K562 (cell line): Measurements from ENCODE around the gene OSCAR. TPM values are rescaled to one million over a fixed set of nuclear protein-coding genes. Genes with fewer than 3 reads are reported as not detected.

Source experiments
- ZNF407 ChIP-seq: fragments of 450-650 bp; IDR thresholded peaks from 2 replicates; pipeline ENCODE4 v1.6.1; 2016; ENCODE audit warnings: low read depth
- polyA plus RNA-seq, 8 experiments: library from polyadenylated mRNA; depleted of rRNA in 4 of 8; stranded (reverse) in 5 of 8; unstranded in 3 of 8; fragments of >200 nt; fragmentation: Nextera tagmentation in 2 of 8; fragmentation: Illumina TruSeq in 1 of 8; extraction: Ambion mirVana in 2 of 8; extraction: Trizol in 1 of 8; gene quantifications; 2 replicates each; pipeline versions ENCODE4 v1.2.1 to v1.2.3, GENCODE V29; 2011 to 2014; ENCODE audit warnings: inconsistent platforms in 1 of 8, missing spikeins in 1 of 8
- total RNA-seq, 7 experiments: library from RNA; depleted of rRNA in 6 of 7; stranded (reverse); fragments of >200 nt in 6 of 7; fragmentation: Illumina TruSeq in 2 of 7; extraction: Trizol in 2 of 7; gene quantifications; 2 replicates each; pipeline versions ENCODE4 v1.2.1 to v1.2.3, GENCODE V29; 2011 to 2021; ENCODE audit warnings: low replicate concordance in 1 of 7

OSCAR gene
- total and polyA plus RNA-seq, 9 of the 15 experiments (the other 6 are each of a cell fraction or from before 2014, with no cell fraction given), result 0.09 to 0.62 (median 0.13) TPM; not detected in 5

- TF ChIP-seq ZNF407, result no peak
Measured at GRCh38 chr19:54137699-54138488, 37.3 kb upstream of the OSCAR start, which contains the start of gene CNOT3 (continued).
